Measurements from ENCODE around the gene RFLNA. TPM values are rescaled to one million over a fixed set of nuclear protein-coding genes. Genes with fewer than 3 reads are reported as not detected.

RFLNA gene
- total RNA-seq, 2 donors from 2014 or later, result 22.4 to 44.8 TPM

DNA sequence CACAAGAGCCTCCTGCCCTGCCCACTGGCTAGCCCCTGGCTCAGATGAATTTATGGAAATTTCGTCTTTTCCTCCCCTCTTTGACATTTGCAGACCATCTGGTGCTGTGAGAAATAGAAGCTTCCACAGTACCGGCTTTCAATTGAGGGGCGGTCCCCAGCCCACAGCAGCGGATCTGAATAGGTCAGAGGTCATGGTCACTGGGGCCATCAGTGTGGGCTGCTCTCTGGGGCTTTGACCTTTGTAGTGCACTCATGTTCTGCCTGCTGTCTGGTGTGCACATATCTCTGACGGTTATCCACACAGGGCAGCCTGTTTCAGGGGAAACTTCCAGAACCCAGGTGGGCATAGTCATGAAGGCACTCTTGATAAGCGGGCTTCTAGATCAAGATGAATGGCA lies 2.5 kb upstream of the RFLNA start:
- no peaks in the 10 kb centered on the region for H3K27me3 ChIP-seq
- H3K9me3 ChIP-seq, result no peaks in the 10 kb centered on the region
- intact Hi-C loops (cut with DNase I), result loop anchor here (5.0 kb wide), 1 partner anchor 120 kb away; no protein-coding TSS in a partner anchor
- no peak overlapping the region for H3K4me3 ChIP-seq
- no peak for DNase-seq
- no peak overlapping the region for H3K9ac ChIP-seq (ENCODE audit: low read depth in 2 of 2, low read length in 2 of 2)
- no peak overlapping the region for H3K27ac ChIP-seq
- no peaks in the 10 kb centered on the region for H3K36me3 ChIP-seq
- peaks cover 5% of the 10 kb centered on the region for H3K4me1 ChIP-seq
- TF ChIP-seq, protein P1, sequence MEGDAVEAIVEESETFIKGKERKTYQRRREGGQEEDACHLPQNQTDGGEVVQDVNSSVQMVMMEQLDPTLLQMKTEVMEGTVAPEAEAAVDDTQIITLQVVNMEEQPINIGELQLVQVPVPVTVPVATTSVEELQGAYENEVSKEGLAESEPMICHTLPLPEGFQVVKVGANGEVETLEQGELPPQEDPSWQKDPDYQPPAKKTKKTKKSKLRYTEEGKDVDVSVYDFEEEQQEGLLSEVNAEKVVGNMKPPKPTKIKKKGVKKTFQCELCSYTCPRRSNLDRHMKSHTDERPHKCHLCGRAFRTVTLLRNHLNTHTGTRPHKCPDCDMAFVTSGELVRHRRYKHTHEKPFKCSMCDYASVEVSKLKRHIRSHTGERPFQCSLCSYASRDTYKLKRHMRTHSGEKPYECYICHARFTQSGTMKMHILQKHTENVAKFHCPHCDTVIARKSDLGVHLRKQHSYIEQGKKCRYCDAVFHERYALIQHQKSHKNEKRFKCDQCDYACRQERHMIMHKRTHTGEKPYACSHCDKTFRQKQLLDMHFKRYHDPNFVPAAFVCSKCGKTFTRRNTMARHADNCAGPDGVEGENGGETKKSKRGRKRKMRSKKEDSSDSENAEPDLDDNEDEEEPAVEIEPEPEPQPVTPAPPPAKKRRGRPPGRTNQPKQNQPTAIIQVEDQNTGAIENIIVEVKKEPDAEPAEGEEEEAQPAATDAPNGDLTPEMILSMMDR (IDR thresholded peaks at IDR 0.05), result no peak

- intact Hi-C loops (cut with DNase I), result loop anchor here (5.0 kb wide), 1 partner anchor 121 kb away; no protein-coding TSS in a partner anchor
- H3K4me3 ChIP-seq, result no peak overlapping the region
- peak overlapping the region in 1 of 2 donors; percentile 5 for H3K9ac ChIP-seq (ENCODE audit: low read depth in 2 of 2, low read length in 2 of 2)
- TF ChIP-seq, protein P1 (IDR thresholded peaks at IDR 0.05), result no peak
- H3K27ac ChIP-seq, result no peak overlapping the region
- no peaks in the 10 kb centered on the region for H3K9me3 ChIP-seq
- peaks cover 5% of the 10 kb centered on the region for H3K4me1 ChIP-seq
- DNase-seq, result peak; percentile 64
- H3K27me3 ChIP-seq, result no peaks in the 10 kb centered on the region
- H3K36me3 ChIP-seq, result no peaks in the 10 kb centered on the region
These were observed 1.4 kb upstream of the RFLNA start for GRCh38 chr12:124293286-124294003.

- H3K9ac ChIP-seq (ENCODE audit: low read depth in 2 of 2, low read length in 2 of 2), result peak overlapping the region; percentile 84 to 89
- no peak overlapping the region for H3K27ac ChIP-seq
- H3K27me3 ChIP-seq, result no peaks in the 10 kb centered on the region
- no peaks in the 10 kb centered on the region for H3K36me3 ChIP-seq
- H3K4me1 ChIP-seq, result peaks cover 5% of the 10 kb centered on the region
- TF ChIP-seq, protein P1 (IDR thresholded peaks at IDR 0.05), result no peak
- H3K4me3 ChIP-seq, result peak overlapping the region; percentile 47
- intact Hi-C loops (cut with DNase I), result no loop called here
- DNase-seq, result peak; percentile 52
- H3K9me3 ChIP-seq, result no peaks in the 10 kb centered on the region
These were observed 652 bp downstream of the RFLNA start for GRCh38 chr12:124295431-124296058.

GRCh38 chr12:124296295-124296915 lies 1.5 kb downstream of the RFLNA start:
- TF ChIP-seq, protein P1 (IDR thresholded peaks at IDR 0.05), result no peak
- Histone ChIP-seq H3K27me3 (no peaks in the 10 kb centered on the region), H3K9ac (ENCODE audit: low read depth in 2 of 2, low read length in 2 of 2) (peak overlapping the region; percentile 39 to 89), H3K4me3 (peak overlapping the region; percentile 47), H3K4me1 (peaks cover 5% of the 10 kb centered on the region), H3K9me3 (no peaks in the 10 kb centered on the region), H3K36me3 (no peaks in the 10 kb centered on the region), H3K27ac (peak overlapping the region; percentile 80)
- peak; percentile 90 for DNase-seq
- intact Hi-C loops (cut with DNase I), result no loop called here

- Histone ChIP-seq H3K9me3 (no peaks in the 10 kb centered on the region), H3K27ac (peak overlapping the region; percentile 80), H3K36me3 (no peaks in the 10 kb centered on the region), H3K4me3 (peak overlapping the region; percentile 47), H3K27me3 (no peaks in the 10 kb centered on the region), H3K9ac (ENCODE audit: low read depth in 2 of 2, low read length in 2 of 2) (peak overlapping the region; percentile 39 to 89), H3K4me1 (peaks cover 5% of the 10 kb centered on the region)
- TF ChIP-seq, protein P1 (IDR thresholded peaks at IDR 0.05), result no peak
- DNase-seq, result peak; percentile 59
- intact Hi-C loops (cut with DNase I), result no loop called here
These were observed 2.0 kb downstream of the RFLNA start for GRCh38 chr12:124296916-124297351.
